GOT3 (cell line): Measurements from ENCODE around the gene ZBTB3.
"Not testable (repeated sequence)": the region's sequence is repeated elsewhere in the genome, so short reads cannot be mapped to it uniquely, and the experiment has no call there.

Experiments
- DNase-seq: peaks from one replicate; lab custom pipeline; 2025; ENCODE audit warnings: mixed read lengths; lab: John Stamatoyannopoulos, UW

Gene ZBTB3

DNA sequence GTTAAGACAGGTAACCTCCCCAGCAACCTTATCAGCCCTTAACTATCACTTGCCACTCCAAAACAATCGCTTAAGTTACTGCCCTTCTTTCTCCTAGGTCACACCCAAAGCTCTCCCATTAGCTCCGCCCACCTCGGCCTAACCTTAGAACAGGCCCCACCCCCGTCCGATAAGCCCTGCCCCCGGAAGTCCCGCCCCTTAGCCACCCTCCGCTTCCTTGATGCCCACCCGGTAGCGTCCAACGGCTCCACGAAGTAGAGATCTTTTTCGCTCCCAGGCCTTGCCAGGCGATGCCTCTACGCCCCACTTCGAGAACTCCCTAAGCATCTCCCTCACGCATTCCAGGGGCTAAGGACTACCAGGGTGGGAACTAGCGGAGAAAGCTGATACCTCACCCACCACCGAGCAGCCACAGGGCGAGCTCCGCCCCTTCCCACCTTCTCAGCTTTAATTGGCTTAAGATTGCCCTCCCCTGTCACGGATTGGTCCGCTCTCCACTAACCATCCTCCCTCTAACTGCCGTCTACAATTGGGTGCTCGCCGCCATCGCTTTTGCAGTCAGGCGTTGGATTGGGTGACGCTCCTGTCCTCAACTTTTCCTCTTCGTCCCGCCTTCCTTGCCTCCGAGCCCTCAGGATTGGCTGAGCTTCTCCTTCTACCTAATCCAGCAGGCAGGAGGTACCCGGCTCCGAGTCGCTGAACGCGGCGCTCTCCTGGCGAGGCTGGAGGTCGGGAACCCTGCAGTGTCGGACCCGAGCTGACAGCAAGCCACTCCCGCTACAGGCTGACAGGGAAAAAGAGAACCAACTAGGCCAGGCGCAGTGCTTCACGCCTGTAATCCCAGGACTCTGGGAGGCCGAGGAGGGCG lies at the start of gene ZBTB3:
Gene ZBTB3, minus strand, starts transcription at position 425 of the 868 bp plus-strand sequence. CDS start 496 bp downstream, outside the sequence.
- DNase-seq, result peak; percentile 94

DNA sequence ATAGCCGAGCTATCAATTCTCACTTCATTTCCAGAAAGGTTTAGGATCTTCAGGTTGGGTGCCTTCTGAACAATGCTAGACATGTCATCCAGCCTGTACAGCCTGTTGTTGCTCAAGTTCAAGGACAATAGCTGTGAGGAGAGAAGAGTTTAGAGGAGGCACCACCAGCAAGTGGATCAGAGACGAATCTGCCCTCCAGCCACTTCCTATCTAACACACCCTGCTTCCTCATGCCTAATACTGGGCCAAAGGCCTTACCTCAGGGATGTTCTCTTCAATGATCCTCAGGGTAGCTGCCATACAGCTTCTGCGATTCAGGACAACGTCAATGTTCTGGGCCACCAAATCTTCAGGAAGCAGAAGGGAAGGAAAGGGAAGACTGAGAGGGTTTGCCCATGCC lies 47.1 kb upstream of the ZBTB3 start:
- DNase-seq, result no peak

DNA sequence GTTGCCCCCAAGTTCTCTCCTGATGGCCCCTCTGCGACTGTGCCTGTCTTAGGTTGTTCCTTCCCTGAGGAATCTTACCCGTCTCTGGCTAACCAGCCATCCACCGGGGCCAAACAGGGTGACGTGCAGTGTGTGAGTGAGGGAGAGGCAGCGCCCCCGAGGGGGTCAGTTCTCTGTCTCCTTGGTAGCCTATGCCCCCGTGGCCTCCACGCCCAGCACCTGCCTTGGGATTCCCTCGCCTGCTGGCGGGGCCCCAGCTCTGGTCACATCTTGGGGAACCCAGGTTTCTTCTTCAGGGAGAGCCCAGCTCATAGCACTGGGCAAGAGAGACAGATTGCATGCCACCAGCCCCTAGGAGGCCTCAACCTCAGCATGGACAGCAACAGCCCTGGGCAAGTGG lies 45.5 kb upstream of the ZBTB3 start:
- no peak for DNase-seq

- no peak for DNase-seq
These were observed 42.3 kb upstream of the ZBTB3 start for GRCh38 chr11:62796281-62796680.

- no peak for DNase-seq
These were observed 40.3 kb upstream of the ZBTB3 start for GRCh38 chr11:62794201-62794775.

- no peak for DNase-seq
These were observed 38.2 kb upstream of the ZBTB3 start for GRCh38 chr11:62792202-62792575.

- no peak for DNase-seq
These were observed 37.7 kb upstream of the ZBTB3 start, which contains the start of gene TMEM223 for GRCh38 chr11:62791501-62792201. TMEM223 (minus strand) TSS chr11:62792006; CDS start chr11:62791994, 12 bp downstream.

- DNase-seq, result no peak
These were observed 35.6 kb upstream of the ZBTB3 start for GRCh38 chr11:62789576-62789975.

DNA sequence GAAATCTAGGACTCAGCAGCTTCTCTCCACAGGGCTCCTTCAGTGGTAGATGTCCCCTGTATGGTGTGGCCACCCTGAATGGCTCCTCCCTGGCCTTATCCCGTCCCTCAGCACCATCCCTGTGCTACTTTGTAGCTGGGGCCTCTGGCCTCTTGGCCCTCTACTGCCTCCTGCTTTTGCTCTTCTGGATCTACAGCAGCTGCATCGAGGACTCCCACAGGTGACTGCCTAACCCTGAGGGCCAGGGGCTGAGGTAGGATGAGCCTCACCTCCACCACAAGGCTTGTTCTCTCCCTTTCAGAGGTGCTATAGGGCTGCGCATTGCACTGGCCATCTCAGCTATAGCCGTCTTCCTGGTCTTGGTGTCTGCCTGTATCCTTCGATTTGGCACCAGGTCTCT lies 35.0 kb upstream of the ZBTB3 start:
- no peak for DNase-seq

DNA sequence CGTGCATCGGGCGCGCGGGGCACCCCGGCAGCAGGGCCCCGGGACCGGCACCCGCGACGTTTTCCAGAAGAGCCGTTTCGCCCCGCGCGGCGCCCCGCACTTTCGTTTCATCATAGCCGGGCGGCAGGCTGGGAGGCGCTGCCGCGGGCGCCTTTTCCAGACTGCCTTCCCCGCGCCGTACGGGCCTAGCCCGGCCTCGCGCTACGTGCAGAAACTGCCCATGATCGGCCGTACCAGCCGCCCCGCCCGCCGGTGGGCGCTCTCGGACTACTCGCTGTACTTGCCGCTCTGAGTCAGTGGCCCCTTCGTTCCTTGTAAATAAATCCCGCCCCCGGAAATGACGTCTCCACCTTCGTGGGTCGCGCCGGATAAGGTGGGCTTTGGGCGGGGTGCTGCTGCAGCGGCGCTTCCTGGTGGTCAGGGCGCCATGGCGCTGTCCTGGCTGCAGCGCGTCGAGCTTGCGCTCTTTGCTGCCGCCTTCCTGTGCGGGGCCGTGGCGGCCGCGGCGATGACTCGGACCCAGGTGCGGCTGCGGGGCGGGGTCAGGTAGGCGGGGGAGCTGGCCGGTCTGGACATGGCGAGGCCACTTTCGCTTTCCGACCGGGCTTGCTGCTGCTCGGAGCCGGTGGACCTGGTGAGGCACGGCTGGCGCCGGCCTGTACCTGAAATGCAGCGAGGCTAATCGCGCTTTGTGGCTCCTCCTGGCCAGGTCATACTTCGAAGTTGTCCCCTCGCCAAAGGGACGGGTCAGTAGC lies 33.2 kb upstream of the ZBTB3 start, which contains the start of gene TMEM179B:
Gene TMEM179B, plus strand, starts transcription at position 398 of the 755 bp plus-strand sequence. Its CDS starts 30 bp downstream, at position 428.
- peak; percentile 86 for DNase-seq

DNA sequence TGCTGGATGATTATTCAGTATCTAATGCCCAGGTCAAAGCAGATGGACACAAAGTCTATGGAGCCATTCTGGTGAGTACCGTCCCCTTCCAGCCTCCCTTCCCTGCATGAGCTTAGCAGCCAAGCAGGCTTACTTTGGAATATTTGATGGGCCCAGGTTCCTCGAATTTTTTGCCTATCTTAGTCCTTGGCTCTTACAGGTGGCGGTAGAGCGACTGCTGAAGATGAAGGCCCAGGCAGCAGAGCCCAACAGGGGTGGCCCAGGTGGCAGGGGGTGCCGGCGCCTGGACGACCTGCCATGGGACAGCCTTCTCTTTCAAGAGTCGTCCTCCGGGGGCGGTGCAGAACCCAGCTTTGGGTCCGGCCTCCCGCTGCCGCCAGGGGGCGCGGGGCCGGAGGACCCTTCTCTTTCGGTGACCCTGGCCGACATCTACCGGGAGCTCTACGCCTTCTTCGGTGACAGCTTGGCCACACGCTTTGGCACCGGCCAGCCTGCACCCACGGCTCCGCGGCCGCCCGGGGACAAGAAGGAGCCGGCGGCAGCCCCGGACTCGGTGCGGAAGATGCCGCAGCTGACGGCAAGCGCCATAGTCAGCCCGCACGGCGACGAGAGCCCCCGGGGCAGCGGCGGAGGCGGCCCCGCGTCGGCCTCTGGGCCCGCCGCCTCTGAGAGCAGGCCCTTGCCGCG lies 32.5 kb upstream of the ZBTB3 start:
- peak; percentile 65 for DNase-seq

DNA sequence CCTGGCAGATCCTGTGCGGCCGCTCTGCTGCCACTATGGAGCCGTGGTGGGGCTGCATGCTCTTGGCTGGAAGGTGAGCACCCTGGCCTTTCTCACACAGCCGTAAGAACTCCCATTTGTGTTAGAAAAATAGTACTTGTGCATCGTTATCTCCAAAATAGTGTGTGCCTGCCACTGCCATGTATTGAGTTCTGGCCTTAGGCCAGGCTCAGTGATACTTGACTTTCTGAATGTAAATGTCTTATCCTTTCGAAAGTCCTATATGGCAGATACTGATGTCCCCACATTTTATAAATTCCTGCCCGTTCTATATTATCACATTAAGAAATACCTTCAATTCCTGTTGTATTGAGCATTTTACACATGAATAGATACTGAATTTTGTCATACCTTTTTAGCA lies 28.8 kb upstream of the ZBTB3 start:
- DNase-seq, result no peak

GRCh38 chr11:62778441-62778840 lies 24.5 kb upstream of the ZBTB3 start:
- no peak for DNase-seq

DNA sequence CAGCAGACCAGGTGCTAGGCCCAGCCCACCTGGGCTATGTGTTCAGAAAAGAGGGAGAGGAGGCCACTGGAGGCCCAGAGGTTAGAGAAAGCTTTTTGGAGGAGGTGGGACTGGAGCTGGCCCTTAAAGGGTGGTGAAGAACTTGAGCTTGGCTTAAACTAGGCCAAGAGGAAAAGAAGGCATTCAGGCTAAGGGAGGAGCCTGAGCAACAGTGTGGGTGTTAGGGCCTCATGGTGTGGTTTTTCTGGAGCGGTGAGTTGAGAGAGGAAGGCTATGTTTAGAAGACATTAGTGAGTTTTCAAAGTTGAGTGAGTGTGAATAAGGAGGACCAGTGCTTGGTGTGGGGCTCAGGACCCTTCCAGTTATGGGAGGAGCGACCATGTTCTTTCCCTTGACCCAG lies 23.4 kb upstream of the ZBTB3 start:
- DNase-seq, result no peak

DNA sequence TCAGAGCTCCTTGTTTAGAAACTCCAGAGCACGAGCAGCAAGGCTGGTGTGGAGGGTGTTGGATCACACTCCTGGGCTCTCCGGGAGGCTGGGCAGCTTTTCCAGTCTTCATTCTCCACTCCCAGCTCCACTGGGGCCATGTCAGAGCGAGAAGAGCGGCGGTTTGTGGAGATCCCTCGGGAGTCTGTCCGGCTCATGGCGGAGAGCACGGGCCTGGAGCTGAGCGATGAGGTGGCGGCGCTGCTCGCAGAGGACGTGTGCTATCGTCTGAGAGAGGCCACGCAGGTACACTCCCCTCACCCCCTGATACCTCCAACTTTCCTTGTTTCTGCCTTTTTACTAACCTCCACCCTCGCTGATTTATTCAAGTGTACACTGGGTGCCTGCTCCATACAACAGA lies 21.7 kb upstream of the ZBTB3 start:
- no peak for DNase-seq

GRCh38 chr11:62774407-62774806 lies 20.4 kb upstream of the ZBTB3 start:
- DNase-seq, result no peak

DNA sequence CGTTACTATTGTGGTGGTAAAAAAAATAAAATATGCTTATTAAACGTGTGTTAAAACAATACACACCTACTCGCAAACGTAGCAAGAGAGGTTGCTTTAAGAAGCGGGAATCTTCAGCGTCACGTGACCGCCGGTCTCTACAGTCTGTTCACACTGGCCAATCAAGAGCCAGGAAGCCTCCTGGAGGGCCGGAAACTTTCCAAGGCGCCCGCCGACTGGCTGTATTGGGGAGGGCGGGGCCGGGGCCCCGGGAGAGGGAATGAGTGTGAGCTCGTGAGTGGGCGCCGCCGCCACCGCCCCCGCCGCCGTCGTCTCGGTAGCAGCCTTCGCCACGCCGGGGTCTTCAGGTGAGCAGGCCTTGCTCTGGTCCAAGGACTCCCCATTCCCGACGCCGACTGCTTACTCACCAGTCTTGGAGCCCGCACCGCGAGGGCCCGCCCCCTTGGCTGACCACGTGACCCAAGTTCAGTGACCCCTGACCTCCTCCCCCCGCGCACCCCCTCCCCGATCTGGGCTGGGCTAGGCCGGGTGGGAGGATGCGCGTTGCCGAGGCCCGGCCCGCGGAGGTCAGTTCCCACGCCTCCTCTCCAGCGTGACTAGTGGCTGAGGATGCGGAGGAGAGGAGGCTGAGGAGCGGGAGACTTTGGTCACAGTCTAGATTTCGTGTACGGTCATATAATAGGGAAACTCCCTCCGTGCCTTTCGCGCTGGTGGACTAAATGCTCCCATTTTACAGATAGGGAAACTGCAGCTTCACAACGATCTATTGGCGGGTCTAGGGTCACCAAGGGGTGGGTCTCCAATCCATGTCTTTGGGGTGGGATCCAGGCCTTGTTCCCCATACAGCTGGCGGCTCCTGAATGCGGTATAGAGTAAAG lies 17.4 kb upstream of the ZBTB3 start, which contains the start of gene TAF6L:
Gene TAF6L, plus strand, starts transcription at position 253 of the 878 bp plus-strand sequence. CDS start 4,388 bp downstream, outside the sequence.
- peak; percentile 90 for DNase-seq

GRCh38 chr11:62770778-62771143 lies 16.8 kb upstream of the ZBTB3 start:
- DNase-seq, result no peak

DNA sequence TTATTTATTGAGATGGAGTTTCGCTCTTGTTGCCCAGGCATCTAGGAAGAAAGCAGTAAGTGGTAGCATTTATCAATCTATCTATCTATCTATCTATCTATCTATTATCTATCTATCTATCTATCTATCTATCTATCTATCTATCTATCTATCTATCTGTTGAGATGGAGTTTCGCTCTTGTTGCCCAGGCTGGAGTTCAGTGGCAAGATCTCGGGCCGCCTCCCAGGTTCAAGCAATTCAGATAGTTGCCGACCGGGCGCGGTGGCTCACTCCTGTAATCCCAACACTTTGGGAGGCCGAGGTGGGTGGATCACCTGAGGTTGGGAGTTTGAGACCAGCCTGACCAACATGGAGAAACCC lies 6.9 kb upstream of the ZBTB3 start:
- DNase-seq, result not testable (repeated sequence)
